H9 (cell line): Measurements from ENCODE around the gene CASP12. TPM values are rescaled to one million over a fixed set of nuclear protein-coding genes. Genes with fewer than 3 reads are reported as not detected.

ENCODE experiments used
- DNase-seq: peaks from one replicate; pipeline ENCODE4 v3.0.0-alpha.2; 2017
- H2AFZ ChIP-seq: one replicate; pipeline ENCODE4 v1.6.1; 2013; ENCODE audit warnings: mild to moderate bottlenecking, low read length, control low read depth, moderate library complexity
- H2AK5ac ChIP-seq: 2 replicates; pipeline ENCODE4 v1.6.1; 2013; ENCODE audit warnings: low read length, control low read depth, mixed read lengths; ENCODE audit not compliant: insufficient read length
- H2BK120ac ChIP-seq: one replicate; pipeline ENCODE4 v1.6.1; 2013; ENCODE audit warnings: low read depth, mild to moderate bottlenecking, low read length, control low read depth, inconsistent platforms; ENCODE audit not compliant: poor library complexity, severe bottlenecking
- H2BK12ac ChIP-seq: 2 replicates; pipeline ENCODE4 v1.6.1; 2013; ENCODE audit warnings: low read length, control low read depth, mixed read lengths, low read depth; ENCODE audit not compliant: insufficient read length
- H2BK15ac ChIP-seq: 2 replicates; pipeline ENCODE4 v1.6.1; 2013; ENCODE audit warnings: low read depth, low read length, control low read depth
- H2BK20ac ChIP-seq: one replicate; pipeline ENCODE4 v1.6.1; 2013; ENCODE audit warnings: low read depth, mild to moderate bottlenecking, low read length, control low read depth, inconsistent platforms; ENCODE audit not compliant: poor library complexity, severe bottlenecking
- H2BK5ac ChIP-seq: 2 replicates; pipeline ENCODE4 v1.6.1; 2013; ENCODE audit warnings: low read length, control low read depth, mixed read lengths; ENCODE audit not compliant: insufficient read length
- H3K14ac ChIP-seq: 2 replicates; pipeline ENCODE4 v1.6.1; 2013; ENCODE audit warnings: low read length, control low read depth; ENCODE audit not compliant: insufficient read depth
- H3K18ac ChIP-seq: 2 replicates; pipeline ENCODE4 v1.6.1; 2013; ENCODE audit warnings: low read depth, mild to moderate bottlenecking, mixed read lengths, low read length, control low read depth; ENCODE audit not compliant: insufficient read length
- H3K23ac ChIP-seq: 2 replicates; pipeline ENCODE4 v1.6.1; 2013; ENCODE audit warnings: low read length, control low read depth, mixed read lengths, low read depth; ENCODE audit not compliant: insufficient read length
- H3K23me2 ChIP-seq: 2 replicates; pipeline ENCODE4 v1.6.1; 2013; ENCODE audit warnings: low read depth, mild to moderate bottlenecking, mixed read lengths, low read length, control low read depth; ENCODE audit not compliant: insufficient read length, poor library complexity, severe bottlenecking
- H3K27ac ChIP-seq: 2 replicates; pipeline ENCODE4 v1.5.1; 2013; ENCODE audit warnings: low read length, control low read depth, mixed read lengths, low read depth; ENCODE audit not compliant: insufficient read length
- H3K27me3 ChIP-seq: 2 replicates; pipeline ENCODE4 v1.6.1; 2013; ENCODE audit warnings: low read length, control low read depth, inconsistent platforms; ENCODE audit not compliant: insufficient read depth
- H3K4ac ChIP-seq: 2 replicates; pipeline ENCODE4 v1.6.1; 2013; ENCODE audit warnings: low read depth, mild to moderate bottlenecking, control low read depth, inconsistent platforms, low read length, moderate library complexity
- H3K4me1 ChIP-seq: 2 replicates; pipeline ENCODE4 v1.6.1; 2013; ENCODE audit warnings: low read length, control low read depth, inconsistent platforms; ENCODE audit not compliant: insufficient read depth
- H3K4me2 ChIP-seq: 2 replicates; pipeline ENCODE4 v1.6.1; 2013; ENCODE audit warnings: low read length, control low read depth, mixed read lengths; ENCODE audit not compliant: insufficient read length, insufficient read depth
- H3K56ac ChIP-seq: 2 replicates; pipeline ENCODE4 v1.6.1; 2013; ENCODE audit warnings: low read depth, mild to moderate bottlenecking, mixed read lengths, low read length, control low read depth; ENCODE audit not compliant: insufficient read length
- H3K79me1 ChIP-seq: 2 replicates; pipeline ENCODE4 v1.6.1; 2013; ENCODE audit warnings: low read depth, mild to moderate bottlenecking, moderate library complexity, low read length, control low read depth, inconsistent platforms; ENCODE audit not compliant: insufficient read depth, poor library complexity, severe bottlenecking
- H3K79me2 ChIP-seq: 2 replicates; pipeline ENCODE4 v1.6.1; 2013; ENCODE audit warnings: low read length, control low read depth, inconsistent platforms; ENCODE audit not compliant: insufficient read depth
- H3K9ac ChIP-seq: 2 replicates; pipeline ENCODE4 v1.6.1; 2013; ENCODE audit warnings: low read length, control low read depth, mixed read lengths; ENCODE audit not compliant: insufficient read length; ENCODE audit errors: extremely low read depth
- H3K9me3 ChIP-seq: one replicate; pipeline ENCODE4 v1.6.1; 2013; ENCODE audit warnings: low read depth, low read length, inconsistent platforms; ENCODE audit not compliant: control insufficient read depth
- H3T11ph ChIP-seq: one replicate; pipeline ENCODE4 v1.6.1; 2013; ENCODE audit warnings: mild to moderate bottlenecking, low read length, control low read depth, inconsistent platforms
- H4K20me1 ChIP-seq: one replicate; pipeline ENCODE4 v1.6.1; 2013; ENCODE audit not compliant: control insufficient read depth, insufficient read length, insufficient read depth
- H4K5ac ChIP-seq: 2 replicates; pipeline ENCODE4 v1.6.1; 2013; ENCODE audit warnings: low read depth, mild to moderate bottlenecking, mixed read lengths, low read length, control low read depth; ENCODE audit not compliant: insufficient read length
- H4K8ac ChIP-seq: replicated peaks from 2 replicates; pipeline ENCODE4 v1.6.1; 2013; ENCODE audit warnings: low read length, control low read depth, mixed read lengths, low read depth; ENCODE audit not compliant: insufficient read length
- H4K91ac ChIP-seq: 2 replicates; pipeline ENCODE4 v1.6.1; 2013; ENCODE audit warnings: low read depth, mild to moderate bottlenecking, moderate library complexity, mixed read lengths, low read length, control low read depth; ENCODE audit not compliant: insufficient read length
- H3K27ac Mint-ChIP-seq, 3 experiments: 2 replicates in 2 of 3; 3 replicates in 1 of 3; pipeline ENCODE4 v1.8.0; 2020 to 2021; ENCODE audit warnings: mixed read lengths in 3 of 3, mild to moderate bottlenecking in 1 of 3, moderate library complexity in 1 of 3
- H3K27me3 Mint-ChIP-seq: 2 replicates; pipeline ENCODE4 v1.8.0; 2021; ENCODE audit warnings: low read depth, mild to moderate bottlenecking, moderate library complexity, mixed read lengths
- H3K36me3 Mint-ChIP-seq, 3 experiments: 2 replicates in 2 of 3; 3 replicates in 1 of 3; pipeline ENCODE4 v1.8.0; 2020 to 2021; ENCODE audit warnings: low read depth in 3 of 3, mixed read lengths in 3 of 3; ENCODE audit not compliant: insufficient read depth in 1 of 3
- H3K4me1 Mint-ChIP-seq, 2 experiments: 2 replicates each; pipeline ENCODE4 v1.8.0; 2020; ENCODE audit warnings: mixed read lengths in 2 of 2
- H3K4me3 Mint-ChIP-seq, 2 experiments: 2 replicates in 1 of 2; 3 replicates in 1 of 2; pipeline ENCODE4 v1.8.0; 2020 to 2021; ENCODE audit warnings: mild to moderate bottlenecking in 2 of 2, mixed read lengths in 2 of 2, moderate library complexity in 1 of 2
- H3K9me3 Mint-ChIP-seq, 2 experiments: 2 replicates in 1 of 2; 3 replicates in 1 of 2; pipeline ENCODE4 v1.8.0; 2020; ENCODE audit warnings: mild to moderate bottlenecking in 2 of 2, mixed read lengths in 2 of 2, moderate library complexity in 1 of 2
- WGBS: extraction: QIAGEN DNeasy Blood & Tissue Kit; methylation state at CpG from one replicate; pipeline ENCODE4 v1.1.7; 2013; ENCODE audit warnings: missing lambda C conversion rate, low lambda C conversion rate, mixed read lengths; ENCODE audit not compliant: insufficient read length; ENCODE audit errors: extremely low coverage; 5-methylcytosine and 5-hydroxymethylcytosine counted together
- total RNA-seq: library from RNA; stranded (reverse); gene quantifications from 2 replicates; pipeline ENCODE4 v1.2.1, GENCODE V29; 2021
- TF ChIP-seq, protein P1 (sequence below): fragments of 200-600 bp; sonication (generic); conservative IDR thresholded peaks from 3 replicates; pipeline ENCODE4 v1.8.0; 2021; ENCODE audit warnings: antibody characterized with exemption, mild to moderate bottlenecking

The CASP12 gene
- total RNA-seq, 1 experiment from 2014 or later, result not detected

DNA sequence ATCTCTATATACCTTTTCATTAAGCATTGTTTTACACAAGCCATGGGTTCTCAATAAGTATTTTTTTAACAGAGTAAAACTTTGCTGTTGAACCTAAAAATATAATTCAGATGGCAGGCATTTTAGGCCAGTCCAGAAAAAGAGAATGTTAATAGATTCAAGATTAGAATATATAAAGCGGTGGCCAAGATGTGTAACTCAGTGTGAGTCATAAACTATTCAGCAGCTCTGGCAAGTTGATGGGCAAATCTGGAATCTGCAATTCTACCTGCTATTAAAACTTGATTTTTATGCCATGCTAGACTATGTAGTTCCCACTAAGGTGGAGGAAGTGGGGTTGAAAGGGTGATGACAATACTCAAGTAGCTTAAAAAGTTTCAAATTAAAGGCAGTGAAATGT is 45.4 kb downstream of the CASP12 start:
- Mint-ChIP-seq H3K4me3 (no peak overlapping the region), H3K9me3 (no peaks in the 10 kb centered on the region), H3K27ac (no peak overlapping the region), H3K27me3 (no peaks in the 10 kb centered on the region), H3K4me1 (peaks cover 13 to 16% of the 10 kb centered on the region in 2 experiments), H3K36me3 (no peaks in the 10 kb centered on the region; a peak in 1 of 7 replicates)
- Histone ChIP-seq H3K27me3 (no peaks in the 10 kb centered on the region), H2BK15ac (no peak overlapping the region), H3K4me2 (no peak overlapping the region), H4K5ac (no peak overlapping the region), H2BK12ac (no peak overlapping the region), H3K79me1 (no peaks in the 10 kb centered on the region), H2BK120ac (no peak overlapping the region), H3K18ac (no peak overlapping the region), H3K4ac (no peak overlapping the region), H3K23me2 (no peaks in the 10 kb centered on the region), H3K9ac (no peak overlapping the region), H4K20me1 (no peaks in the 10 kb centered on the region), H3T11ph (no peak overlapping the region), H3K9me3 (no peaks in the 10 kb centered on the region), H3K27ac (no peak overlapping the region), H2AK5ac (no peak overlapping the region), H2AFZ (no peak overlapping the region), H2BK20ac (no peak overlapping the region), H3K56ac (no peak overlapping the region), H2BK5ac (no peak overlapping the region), H3K79me2 (no peaks in the 10 kb centered on the region), H3K4me1 (no peaks in the 10 kb centered on the region), H4K8ac (no peak overlapping the region), H4K91ac (no peak overlapping the region), H3K23ac (no peak overlapping the region), H3K14ac (no peak overlapping the region)
- no peak for DNase-seq
- WGBS, result no CpG with 5 or more reads among the region's 1 CpG
- TF ChIP-seq, protein P1, sequence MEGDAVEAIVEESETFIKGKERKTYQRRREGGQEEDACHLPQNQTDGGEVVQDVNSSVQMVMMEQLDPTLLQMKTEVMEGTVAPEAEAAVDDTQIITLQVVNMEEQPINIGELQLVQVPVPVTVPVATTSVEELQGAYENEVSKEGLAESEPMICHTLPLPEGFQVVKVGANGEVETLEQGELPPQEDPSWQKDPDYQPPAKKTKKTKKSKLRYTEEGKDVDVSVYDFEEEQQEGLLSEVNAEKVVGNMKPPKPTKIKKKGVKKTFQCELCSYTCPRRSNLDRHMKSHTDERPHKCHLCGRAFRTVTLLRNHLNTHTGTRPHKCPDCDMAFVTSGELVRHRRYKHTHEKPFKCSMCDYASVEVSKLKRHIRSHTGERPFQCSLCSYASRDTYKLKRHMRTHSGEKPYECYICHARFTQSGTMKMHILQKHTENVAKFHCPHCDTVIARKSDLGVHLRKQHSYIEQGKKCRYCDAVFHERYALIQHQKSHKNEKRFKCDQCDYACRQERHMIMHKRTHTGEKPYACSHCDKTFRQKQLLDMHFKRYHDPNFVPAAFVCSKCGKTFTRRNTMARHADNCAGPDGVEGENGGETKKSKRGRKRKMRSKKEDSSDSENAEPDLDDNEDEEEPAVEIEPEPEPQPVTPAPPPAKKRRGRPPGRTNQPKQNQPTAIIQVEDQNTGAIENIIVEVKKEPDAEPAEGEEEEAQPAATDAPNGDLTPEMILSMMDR, result no peak
